Endothelial cell of umbilical vein (primary cell): ENCODE results near the gene IVD. TPM values are rescaled to one million over a fixed set of nuclear protein-coding genes. Genes with fewer than 3 reads are reported as not detected.

Source experiments
- BruUV-seq: library from RNA; stranded (reverse); fragments of 400-500 nt; replicated peaks from 2 replicates; lab custom pipeline; 2021; lab: Mats Ljungman, UMichigan
- CTCF ChIA-PET: fragments of 300-600, 350-600 bp; sonication (Branson Sonifier 250); formaldehyde crosslinking; loops from one replicate; lab custom pipeline; 2021; ENCODE audit warnings: antibody characterized with exemption, inconsistent platforms; lab: Charles Lee
- POLR2A ChIA-PET: fragments of 300-600, 350-600 bp; sonication (Branson Sonifier 250); formaldehyde crosslinking; loops from one replicate; lab custom pipeline; 2021; ENCODE audit warnings: antibody characterized with exemption, inconsistent platforms; lab: Charles Lee
- DNase-seq: peaks from one replicate; pipeline ENCODE4 v3.0.0-alpha.2; 2011; ENCODE audit warnings: low read depth, low spot score
- FAIRE-seq: peaks from 2 replicates; lab custom pipeline; 2011; peaks lifted over from hg19 to GRCh38; lab: Jason Lieb, UNC
- H2AFZ ChIP-seq: 2 replicates; pipeline ENCODE4 v1.6.0; 2012; ENCODE audit warnings: low read depth, low read length, control low read depth, inconsistent platforms
- H3K27ac ChIP-seq: 2 replicates; pipeline ENCODE4 v1.5.1; 2011; ENCODE audit warnings: low read depth, mild to moderate bottlenecking, control low read depth, low read length, moderate library complexity; ENCODE audit not compliant: insufficient read depth
- H3K27me3 ChIP-seq, 2 experiments: 2 replicates each; pipeline versions ENCODE4 v1.6.0 to v1.6.1; 2011; ENCODE audit warnings: low read length in 2 of 2, mixed read lengths in 1 of 2; ENCODE audit not compliant: control insufficient read depth in 2 of 2, insufficient read depth in 2 of 2
- H3K36me3 ChIP-seq, 2 experiments: 2 replicates in 1 of 2; 3 replicates in 1 of 2; pipeline ENCODE4 v1.5.1; 2011; ENCODE audit warnings: low read length in 2 of 2, mild to moderate bottlenecking in 1 of 2, moderate library complexity in 1 of 2; ENCODE audit not compliant: control insufficient read depth in 2 of 2, insufficient read depth in 2 of 2; ENCODE audit errors: extremely low read depth in 1 of 2
- H3K4me1 ChIP-seq: 3 replicates; pipeline ENCODE4 v1.5.1; 2011; ENCODE audit warnings: mild to moderate bottlenecking, low read length; ENCODE audit not compliant: control insufficient read depth, insufficient read depth; ENCODE audit errors: extremely low read depth
- H3K4me2 ChIP-seq: 2 replicates; pipeline ENCODE4 v1.6.1; 2011; ENCODE audit warnings: low read length, control low read depth, mixed read lengths; ENCODE audit not compliant: insufficient read depth
- H3K4me3 ChIP-seq, 3 experiments: fragments of 200-600 bp in 1 of 3; sonication (generic), shearing (Covaris generic) in 1 of 3; replicated peaks in 1 of 3; 2 replicates each; pipeline ENCODE4 v1.5.1; 2011 to 2016; ENCODE audit warnings: control low read depth in 3 of 3, low read length in 3 of 3, mild to moderate bottlenecking in 2 of 3, inconsistent platforms in 1 of 3, low read depth in 1 of 3, moderate library complexity in 1 of 3; ENCODE audit not compliant: insufficient read depth in 1 of 3
- H3K79me2 ChIP-seq: 2 replicates; pipeline ENCODE4 v1.6.0; 2012; ENCODE audit warnings: low read length, inconsistent platforms; ENCODE audit not compliant: control insufficient read depth, insufficient read depth
- H3K9ac ChIP-seq: replicated peaks from 2 replicates; pipeline ENCODE3; 2011; ENCODE audit warnings: low read length, control low read depth; ENCODE audit not compliant: insufficient read depth; ENCODE audit errors: extremely low read depth
- H3K9me1 ChIP-seq: replicated peaks from 3 replicates; pipeline ENCODE4 v1.6.0; 2011; ENCODE audit warnings: mild to moderate bottlenecking, low read length; ENCODE audit not compliant: control insufficient read depth, insufficient read depth; ENCODE audit errors: extremely low read depth
- H3K9me3 ChIP-seq: replicated peaks from 2 replicates; pipeline ENCODE4 v1.5.1; 2012; ENCODE audit warnings: low read length, inconsistent platforms; ENCODE audit not compliant: control insufficient read depth, insufficient read depth
- H4K20me1 ChIP-seq: replicated peaks from 2 replicates; pipeline ENCODE3; 2011; ENCODE audit warnings: mild to moderate bottlenecking, low read length; ENCODE audit not compliant: control insufficient read depth, insufficient read depth; ENCODE audit errors: extremely low read depth
- EZH2 ChIP-seq: IDR thresholded peaks from 2 replicates; pipeline ENCODE4 v1.6.1; 2012; ENCODE audit warnings: borderline replicate concordance, low read depth, mild to moderate bottlenecking, moderate library complexity, low read length, inconsistent platforms; ENCODE audit not compliant: severe bottlenecking
- FOS ChIP-seq: IDR thresholded peaks from 2 replicates; pipeline ENCODE4 v1.6.1; 2011; ENCODE audit warnings: mild to moderate bottlenecking, low read length, moderate library complexity, borderline replicate concordance; ENCODE audit not compliant: insufficient read depth
- GATA2 ChIP-seq: IDR thresholded peaks from 2 replicates; pipeline ENCODE4 v1.7.0; 2011; ENCODE audit warnings: low read depth, mild to moderate bottlenecking, moderate library complexity, mixed read lengths, low read length; ENCODE audit not compliant: insufficient read length, insufficient read depth
- JUN ChIP-seq: IDR thresholded peaks from 2 replicates; pipeline ENCODE4 v1.6.1; 2011; ENCODE audit warnings: borderline replicate concordance, low read depth; ENCODE audit not compliant: insufficient read length, insufficient read depth
- MYC ChIP-seq: IDR thresholded peaks from one replicate; pipeline ENCODE4 v1.6.1; 2011; ENCODE audit warnings: mild to moderate bottlenecking, low read depth, low read length
- POLR2A ChIP-seq: IDR thresholded peaks from 2 replicates; pipeline ENCODE4 v1.6.1; 2012; ENCODE audit warnings: low read depth, mild to moderate bottlenecking, control low read depth, low read length
- POLR2AphosphoS5 ChIP-seq: IDR thresholded peaks from 2 replicates; pipeline ENCODE4 v1.6.1; 2012; ENCODE audit warnings: low read depth, mild to moderate bottlenecking, control low read depth, low read length, moderate library complexity; ENCODE audit not compliant: insufficient read depth
- dilution Hi-C: fragments of 300-500 bp; cut with MboI; formaldehyde crosslinking; loops from one replicate; pipeline ENCODE4 v1.15.0; 2019; ENCODE audit warnings: low sequenced_read_pairs; ENCODE audit not compliant: extremely low pct_ligation_motif_present
- intact Hi-C: fragments of 100-400 bp; cut with micrococcal nuclease; formaldehyde crosslinking; loops from one replicate; pipeline ENCODE4 v1.10.0; 2022
- polyA plus RNA-seq, 4 experiments: library from polyadenylated mRNA; depleted of rRNA in 3 of 4; stranded (reverse) in 3 of 4; unstranded in 1 of 4; fragments of >200 nt; gene quantifications; 2 replicates each; pipeline versions ENCODE4 v1.2.1 to v1.2.3, GENCODE V29; 2011 to 2012; ENCODE audit warnings: missing spikeins in 1 of 4
- total RNA-seq: library from RNA; stranded (reverse); gene quantifications from 2 replicates; pipeline ENCODE4 v1.2.3, GENCODE V29; 2021
- TF ChIP-seq, protein P1 (sequence below): IDR thresholded peaks from 2 replicates; pipeline ENCODE4 v1.6.1; 2011; ENCODE audit not compliant: insufficient read depth, insufficient read length
- TF ChIP-seq, protein P2 (sequence below), 2 donors: IDR thresholded peaks; 1 replicate in 1 of 2; 2 replicates in 1 of 2; pipeline ENCODE4 v1.5.1; 2011; ENCODE audit warnings: low read length in 2 of 2, mild to moderate bottlenecking in 2 of 2, moderate library complexity in 2 of 2, control low read depth in 1 of 2, inconsistent platforms in 1 of 2, low read depth in 1 of 2; ENCODE audit not compliant: insufficient read depth in 1 of 2; ENCODE audit errors: extremely low read depth in 1 of 2

Gene IVD
- total and polyA plus RNA-seq, 2 donors (not counting 3 experiments of a cell fraction or from before 2014, with no cell fraction given), result 34.1 to 62.5 TPM

DNA sequence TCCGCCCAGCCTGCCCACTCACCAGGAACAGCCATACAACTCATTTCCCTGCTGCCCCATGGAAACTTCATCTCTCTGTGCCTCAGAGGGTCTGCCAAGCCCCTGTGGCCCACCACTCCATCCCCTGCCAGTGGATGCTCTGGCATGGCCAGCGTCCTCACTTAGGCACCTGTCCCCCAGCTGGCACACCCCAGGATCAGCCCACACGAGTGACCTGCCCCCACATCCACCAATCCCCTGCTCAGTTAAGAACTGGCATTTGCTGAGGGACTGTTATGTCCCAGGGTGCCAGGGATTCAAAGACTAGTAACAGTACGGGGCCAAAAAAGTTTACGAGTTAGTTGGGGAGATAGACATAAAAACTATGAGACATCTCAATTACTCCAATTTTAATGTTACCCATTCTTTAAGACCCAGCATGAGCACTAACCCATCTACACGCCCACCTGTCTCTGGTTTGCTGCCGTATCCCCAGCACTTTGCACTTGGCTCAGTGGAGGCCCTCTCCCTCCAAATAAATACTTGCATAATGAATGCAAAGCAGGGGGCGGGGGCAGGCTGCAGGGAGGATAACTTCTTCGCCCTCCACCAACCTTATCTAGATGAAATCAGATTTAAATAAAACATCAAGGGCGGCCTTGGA lies 23.6 kb downstream of the IVD start:
- no peak for DNase-seq
- FAIRE-seq, result no peak
- Histone ChIP-seq H3K4me3 (no peak overlapping the region), H3K9me3 (no peaks in the 10 kb centered on the region), H3K27ac (no peak overlapping the region), H3K9me1 (no peaks in the 10 kb centered on the region), H3K9ac (no peak overlapping the region), H3K27me3 (peaks cover 17 to 32% of the 10 kb centered on the region in 2 experiments), H3K79me2 (no peaks in the 10 kb centered on the region), H3K4me1 (no peaks in the 10 kb centered on the region), H3K36me3 (no peaks in the 10 kb centered on the region), H4K20me1 (no peaks in the 10 kb centered on the region), H2AFZ (no peak overlapping the region), H3K4me2 (no peak overlapping the region)
- ChIA-PET CTCF (interaction anchor here (1.0 to 1.7 kb wide), 5 partner anchors 10 to 156 kb away, joined by 3 to 4 read pairs (median 4); partner anchors contain the start of gene BAHD1), POLR2A (no interaction called here)
- dilution Hi-C loops, result no loop called here
- TF ChIP-seq EZH2 (no peak), GATA2 (no peak), JUN (no peak), POLR2A (no peak), MYC (no peak), POLR2AphosphoS5 (no peak), FOS (no peak)
- TF ChIP-seq, protein P1, sequence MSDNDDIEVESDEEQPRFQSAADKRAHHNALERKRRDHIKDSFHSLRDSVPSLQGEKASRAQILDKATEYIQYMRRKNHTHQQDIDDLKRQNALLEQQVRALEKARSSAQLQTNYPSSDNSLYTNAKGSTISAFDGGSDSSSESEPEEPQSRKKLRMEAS, result no peak
- TF ChIP-seq, protein P2, sequence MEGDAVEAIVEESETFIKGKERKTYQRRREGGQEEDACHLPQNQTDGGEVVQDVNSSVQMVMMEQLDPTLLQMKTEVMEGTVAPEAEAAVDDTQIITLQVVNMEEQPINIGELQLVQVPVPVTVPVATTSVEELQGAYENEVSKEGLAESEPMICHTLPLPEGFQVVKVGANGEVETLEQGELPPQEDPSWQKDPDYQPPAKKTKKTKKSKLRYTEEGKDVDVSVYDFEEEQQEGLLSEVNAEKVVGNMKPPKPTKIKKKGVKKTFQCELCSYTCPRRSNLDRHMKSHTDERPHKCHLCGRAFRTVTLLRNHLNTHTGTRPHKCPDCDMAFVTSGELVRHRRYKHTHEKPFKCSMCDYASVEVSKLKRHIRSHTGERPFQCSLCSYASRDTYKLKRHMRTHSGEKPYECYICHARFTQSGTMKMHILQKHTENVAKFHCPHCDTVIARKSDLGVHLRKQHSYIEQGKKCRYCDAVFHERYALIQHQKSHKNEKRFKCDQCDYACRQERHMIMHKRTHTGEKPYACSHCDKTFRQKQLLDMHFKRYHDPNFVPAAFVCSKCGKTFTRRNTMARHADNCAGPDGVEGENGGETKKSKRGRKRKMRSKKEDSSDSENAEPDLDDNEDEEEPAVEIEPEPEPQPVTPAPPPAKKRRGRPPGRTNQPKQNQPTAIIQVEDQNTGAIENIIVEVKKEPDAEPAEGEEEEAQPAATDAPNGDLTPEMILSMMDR (IDR thresholded peaks at IDR 0.05; ENCODE audit: extremely low read depth in 1 of 2, insufficient read depth in 1 of 2, low read depth in 1 of 2, low read length in 2 of 2), result no peak
- no TSS peak for BruUV-seq
- intact Hi-C loops, result no loop called here
